ENCODE measurements around the gene LRRC36. TPM values are rescaled to one million over a fixed set of nuclear protein-coding genes. Genes with fewer than 3 reads are reported as not detected.

The LRRC36 gene
- total and polyA plus RNA-seq, 2 of the 8 experiments (the other 6 are each of a cell fraction or from before 2014, with no cell fraction given), result 0.15 TPM; not detected in 1

DNA sequence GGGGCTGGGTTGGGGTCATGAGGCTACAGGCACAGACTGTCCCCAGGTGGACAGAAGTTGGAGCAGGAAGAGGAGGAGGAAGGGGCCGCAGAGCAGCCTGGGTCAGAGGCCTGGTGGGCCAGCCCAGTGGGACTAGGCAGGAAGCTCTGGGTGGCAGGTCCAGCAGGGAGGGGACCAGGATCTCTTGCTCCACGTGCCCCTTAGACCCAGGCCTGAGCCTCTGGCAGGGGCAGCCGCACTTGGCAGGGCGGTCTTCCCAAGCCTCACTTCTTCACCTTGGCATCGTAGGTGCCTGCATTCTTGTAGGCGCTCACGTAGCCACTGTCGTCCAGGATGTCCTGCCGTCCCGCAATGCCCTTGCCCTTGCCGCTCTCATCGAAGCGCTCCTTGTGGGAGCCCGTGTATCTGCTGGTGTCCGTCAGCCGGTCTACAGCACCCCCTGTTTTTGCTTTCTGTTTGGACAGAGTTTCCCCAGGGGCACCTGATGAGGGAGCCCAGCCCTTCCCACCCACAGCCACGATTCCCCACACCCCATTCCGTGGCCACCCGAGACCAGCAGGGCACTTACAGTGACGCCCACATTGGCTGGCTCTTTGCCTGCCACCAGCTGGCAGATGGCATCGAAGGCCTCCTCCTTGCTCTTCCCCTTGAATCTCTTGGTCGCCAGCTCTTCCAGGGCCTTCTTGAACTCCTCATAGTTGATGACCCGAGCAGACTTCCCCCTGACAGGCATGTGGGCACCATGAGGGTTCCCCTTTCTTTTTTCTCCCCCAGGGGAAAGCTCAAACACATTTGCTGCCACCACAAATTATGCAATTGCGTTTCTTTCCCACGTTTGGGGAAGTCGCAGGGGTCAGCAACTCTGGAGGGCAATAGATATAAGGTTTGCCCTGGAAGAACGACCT, 63.5 kb downstream of the LRRC36 start (continued):
- TF ChIP-seq ZNF274 (IDR thresholded peaks at IDR 0.05; ENCODE audit: borderline replicate concordance, extremely low read depth, low read length), result no peak
- no peak for TF ChIP-seq SP2 (IDR thresholded peaks at IDR 0.05; ENCODE audit: low read length)
- TF ChIP-seq MAFK (IDR thresholded peaks at IDR 0.05; ENCODE audit: low read depth, low read length), result no peak
- TF ChIP-seq BCL11A (IDR thresholded peaks at IDR 0.05; ENCODE audit: low read depth in 2 of 2, low read length in 2 of 2), result no peak
